Retinal pigment epithelial cell (primary cell): ENCODE results near the gene CRTC1.

ENCODE experiments used
- DNase-seq: peaks from one replicate; pipeline ENCODE4 v3.0.0-alpha.2; 2010; ENCODE audit warnings: low read depth
- H3K4me3 ChIP-seq: 2 replicates; pipeline ENCODE4 v1.5.1; 2011; ENCODE audit warnings: mild to moderate bottlenecking, low read length, control low read depth, moderate library complexity
- TF ChIP-seq, protein P1 (sequence below): conservative IDR thresholded peaks from 2 replicates; pipeline ENCODE4 v1.5.1; 2011; ENCODE audit warnings: low read depth, low read length, control low read depth, inconsistent platforms

CRTC1 gene

DNA sequence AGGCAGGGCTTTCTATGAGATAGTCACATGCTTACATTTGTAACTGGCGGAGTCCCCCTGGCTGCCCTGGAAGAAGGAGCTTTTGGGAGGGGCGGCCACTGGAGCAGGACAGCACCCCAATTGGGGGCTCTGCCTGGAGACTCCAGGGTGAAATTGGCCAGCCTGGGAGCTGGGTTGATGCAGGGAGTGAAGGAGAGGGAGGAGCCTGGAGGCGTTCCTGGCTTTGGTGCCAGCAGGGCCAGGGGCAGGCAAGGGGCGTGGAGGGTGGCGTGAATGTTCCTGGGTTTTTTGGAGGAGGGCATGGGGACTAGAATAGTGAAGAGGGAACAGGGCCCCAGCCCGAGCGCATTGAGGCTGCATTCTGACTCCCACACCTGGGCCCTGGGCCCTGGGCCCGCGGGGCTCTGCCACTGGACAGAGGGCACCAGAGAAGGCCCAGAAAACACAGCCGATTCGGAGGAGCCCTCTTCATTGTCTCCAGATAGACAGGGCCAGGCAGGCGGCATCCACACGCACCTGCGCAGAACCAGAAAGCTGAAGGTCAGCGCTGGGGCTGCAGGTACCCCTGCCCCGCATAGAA, 78.1 kb downstream of the CRTC1 start:
- DNase-seq: no peak
- no peak overlapping the region for H3K4me3 ChIP-seq
- TF ChIP-seq, protein P1, sequence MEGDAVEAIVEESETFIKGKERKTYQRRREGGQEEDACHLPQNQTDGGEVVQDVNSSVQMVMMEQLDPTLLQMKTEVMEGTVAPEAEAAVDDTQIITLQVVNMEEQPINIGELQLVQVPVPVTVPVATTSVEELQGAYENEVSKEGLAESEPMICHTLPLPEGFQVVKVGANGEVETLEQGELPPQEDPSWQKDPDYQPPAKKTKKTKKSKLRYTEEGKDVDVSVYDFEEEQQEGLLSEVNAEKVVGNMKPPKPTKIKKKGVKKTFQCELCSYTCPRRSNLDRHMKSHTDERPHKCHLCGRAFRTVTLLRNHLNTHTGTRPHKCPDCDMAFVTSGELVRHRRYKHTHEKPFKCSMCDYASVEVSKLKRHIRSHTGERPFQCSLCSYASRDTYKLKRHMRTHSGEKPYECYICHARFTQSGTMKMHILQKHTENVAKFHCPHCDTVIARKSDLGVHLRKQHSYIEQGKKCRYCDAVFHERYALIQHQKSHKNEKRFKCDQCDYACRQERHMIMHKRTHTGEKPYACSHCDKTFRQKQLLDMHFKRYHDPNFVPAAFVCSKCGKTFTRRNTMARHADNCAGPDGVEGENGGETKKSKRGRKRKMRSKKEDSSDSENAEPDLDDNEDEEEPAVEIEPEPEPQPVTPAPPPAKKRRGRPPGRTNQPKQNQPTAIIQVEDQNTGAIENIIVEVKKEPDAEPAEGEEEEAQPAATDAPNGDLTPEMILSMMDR: no peak

DNA sequence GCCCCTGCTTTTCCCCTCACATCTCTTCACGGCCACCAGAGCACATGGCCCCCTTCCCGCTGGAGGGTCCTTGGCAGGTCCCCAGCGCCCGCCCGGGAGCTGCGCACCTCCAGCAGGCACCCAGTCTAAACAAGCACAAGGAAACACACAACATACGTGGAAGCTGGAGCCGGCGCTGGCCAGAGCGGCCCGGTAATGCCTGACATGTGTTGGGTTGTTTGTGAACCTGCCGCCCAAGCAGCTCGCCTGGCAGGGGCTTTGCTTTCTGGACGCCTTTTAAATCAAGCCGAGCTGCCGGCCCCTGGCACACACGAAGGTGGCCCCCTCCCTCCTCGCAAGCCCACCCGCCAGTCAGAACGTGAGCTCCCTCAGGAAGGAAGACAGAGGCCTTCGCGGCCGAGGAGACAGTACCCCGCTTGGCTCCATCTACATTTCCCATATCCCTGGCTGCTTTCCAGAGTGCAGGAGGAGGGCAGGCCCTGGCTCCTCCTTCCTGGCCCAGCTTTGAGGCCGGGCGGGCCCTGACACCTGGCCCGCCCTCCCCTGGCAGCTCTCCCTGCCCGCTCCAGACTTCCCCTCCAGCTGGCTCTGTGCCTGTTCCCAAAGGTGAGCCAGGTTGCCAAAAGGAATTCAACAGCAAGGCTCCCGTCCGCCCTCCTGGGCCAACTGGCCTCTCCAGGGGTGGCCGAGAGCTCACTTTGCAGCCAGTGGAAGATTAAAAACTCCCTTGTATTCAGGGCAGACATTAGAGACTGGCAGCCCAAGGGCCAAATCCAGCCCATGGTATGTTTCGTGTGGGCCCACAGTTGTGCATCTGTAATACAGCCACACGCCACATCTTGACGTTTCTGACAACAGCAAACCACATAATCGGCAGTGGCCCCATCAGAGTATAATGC, 78.9 kb downstream of the CRTC1 start:
- H3K4me3 ChIP-seq: no peak overlapping the region
- TF ChIP-seq, protein P1: no peak
- DNase-seq: peak; percentile 51

DNA sequence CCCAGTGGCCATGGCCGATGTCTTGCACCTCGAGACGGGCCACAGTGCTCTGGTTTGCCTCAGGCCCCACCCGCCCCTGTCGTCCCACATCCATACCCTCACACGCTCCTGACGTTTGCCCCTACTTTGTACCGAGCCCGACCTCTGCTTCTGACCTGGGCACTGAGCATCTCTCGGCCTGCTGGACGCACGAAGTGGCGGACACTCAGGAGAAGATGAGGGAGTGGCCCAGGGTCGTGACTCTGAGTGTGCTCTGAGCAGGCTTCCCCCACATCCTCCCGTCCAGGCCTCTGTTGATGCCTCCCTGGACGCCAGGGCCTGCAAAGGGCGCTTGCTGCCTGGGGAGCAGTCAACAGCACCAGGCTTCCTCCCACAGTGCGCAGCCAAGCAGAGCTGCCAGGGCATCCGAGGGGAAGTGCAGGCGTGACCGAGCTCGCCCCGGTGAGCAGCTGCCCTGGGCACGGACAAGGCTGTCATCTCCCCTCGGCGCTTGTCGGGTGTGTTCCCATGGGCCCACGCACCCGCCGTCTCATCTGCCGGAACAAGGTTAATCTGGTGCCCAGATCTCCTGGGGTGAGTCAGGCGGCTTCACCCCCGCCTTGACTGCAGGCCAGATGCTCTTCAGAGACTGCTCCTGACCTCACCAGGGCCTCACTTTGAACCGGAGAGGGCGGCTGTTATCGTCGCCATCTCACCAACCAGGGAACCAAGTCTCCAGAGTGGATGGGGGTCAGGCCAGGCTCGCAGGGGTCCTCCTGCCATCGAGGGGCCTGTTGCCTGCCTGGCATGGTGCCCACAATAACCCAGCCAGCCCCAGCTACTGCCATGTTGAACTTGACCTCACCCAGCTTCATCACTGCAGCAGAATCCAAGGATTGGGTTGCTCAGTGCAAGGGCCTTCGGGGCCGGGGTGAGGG, 80.5 kb downstream of the CRTC1 start:
- DNase-seq: peak; percentile 26
- no peak overlapping the region for H3K4me3 ChIP-seq
- TF ChIP-seq, protein P1: no peak

DNA sequence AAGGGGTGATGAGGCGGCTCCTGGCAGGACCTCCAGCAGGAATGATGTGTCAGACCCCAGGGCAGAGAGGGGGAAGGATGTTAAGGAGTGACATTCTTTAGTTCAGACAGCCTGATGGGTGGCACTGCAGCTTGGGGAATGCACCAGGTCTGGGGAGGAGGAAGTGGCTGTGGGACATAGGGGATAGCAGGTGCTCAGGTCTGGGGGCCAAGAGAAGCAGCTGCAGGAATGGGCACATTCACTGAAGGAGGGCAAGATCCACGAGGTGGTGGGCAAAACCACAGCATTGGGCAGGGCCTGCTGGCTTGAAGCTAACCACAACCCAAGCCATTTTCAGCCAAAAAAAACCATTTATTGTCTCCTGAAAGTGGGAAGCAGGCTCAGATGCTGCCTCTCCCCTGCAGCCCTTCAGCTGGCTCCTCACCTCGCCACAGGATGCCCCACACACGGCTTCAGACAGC, 81.1 kb downstream of the CRTC1 start:
- H3K4me3 ChIP-seq: no peak overlapping the region
- TF ChIP-seq, protein P1: no peak
- no peak for DNase-seq

DNA sequence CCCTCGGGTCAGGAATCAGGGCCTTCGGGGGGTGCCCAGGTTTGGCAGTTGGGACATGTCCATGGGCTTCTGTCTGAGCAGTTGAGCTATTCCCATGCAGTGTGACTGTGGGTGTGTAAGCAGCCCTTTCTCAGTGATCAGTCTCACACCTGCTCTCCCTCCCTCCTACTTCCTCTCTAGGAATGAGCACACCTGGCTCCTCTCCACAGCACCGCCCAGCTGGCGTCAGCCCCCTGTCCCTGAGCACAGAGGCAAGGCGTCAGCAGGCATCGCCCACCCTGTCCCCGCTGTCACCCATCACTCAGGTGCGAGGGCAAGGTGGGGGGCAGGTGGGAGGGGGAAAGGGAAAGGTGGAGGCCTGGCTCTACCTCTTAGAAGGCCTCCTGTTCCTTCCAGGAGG, 81.7 kb downstream of the CRTC1 start:
- TF ChIP-seq, protein P1: no peak
- no peak overlapping the region for H3K4me3 ChIP-seq
- DNase-seq: no peak

DNA sequence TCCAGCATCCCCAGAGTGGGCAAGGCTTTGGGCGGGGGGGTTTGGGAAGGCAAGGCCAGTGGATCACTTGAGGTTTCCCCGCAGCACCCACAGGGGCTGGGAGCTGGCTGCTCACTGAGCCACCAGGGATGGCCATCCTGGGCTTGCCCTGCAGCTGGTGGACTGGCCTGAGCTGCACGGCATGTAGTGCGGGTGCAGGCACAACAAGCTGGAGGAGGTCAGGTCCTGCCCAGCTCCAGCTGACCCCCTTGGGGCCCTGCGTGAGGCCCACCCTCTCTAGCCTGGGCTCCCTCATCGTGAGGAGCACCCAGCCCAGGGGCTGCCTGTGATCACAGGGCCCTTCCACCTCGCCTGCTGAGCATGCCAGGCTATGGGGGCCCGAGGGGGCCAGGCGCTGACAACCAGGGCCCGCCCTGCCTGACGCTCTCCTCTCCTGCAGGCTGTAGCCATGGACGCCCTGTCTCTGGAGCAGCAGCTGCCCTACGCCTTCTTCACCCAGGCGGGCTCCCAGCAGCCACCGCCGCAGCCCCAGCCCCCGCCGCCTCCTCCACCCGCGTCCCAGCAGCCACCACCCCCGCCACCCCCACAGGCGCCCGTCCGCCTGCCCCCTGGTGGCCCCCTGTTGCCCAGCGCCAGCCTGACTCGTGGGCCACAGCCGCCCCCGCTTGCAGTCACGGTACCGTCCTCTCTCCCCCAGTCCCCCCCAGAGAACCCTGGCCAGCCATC, 84.7 kb downstream of the CRTC1 start:
- H3K4me3 ChIP-seq: no peak overlapping the region
- no peak for DNase-seq
- TF ChIP-seq, protein P1: peak; percentile 24
